Neural progenitor cell (in vitro differentiated cells): Measurements from ENCODE around the gene ARPC2.

Source experiments
- CTCF ChIP-seq: fragments of 200-600 bp; sonication (generic); IDR thresholded peaks from 2 replicates; pipeline ENCODE4 v1.5.1; 2017; ENCODE audit warnings: antibody characterized with exemption, mild to moderate bottlenecking
- EZH2 ChIP-seq: fragments of 200-600 bp; sonication (generic); IDR thresholded peaks from 2 replicates; pipeline ENCODE4 v1.6.1; 2017; ENCODE audit warnings: antibody characterized with exemption, mild to moderate bottlenecking, moderate library complexity

GRCh38 chr2:218245214-218245613, 28.2 kb downstream of the ARPC2 start:
- no peak for TF ChIP-seq CTCF
- TF ChIP-seq EZH2: no peak
